Endodermal cell (in vitro differentiated cells): ENCODE results near the gene BARHL2. TPM values are rescaled to one million over a fixed set of nuclear protein-coding genes. Genes with fewer than 3 reads are reported as not detected.

Experiments used
- DNase-seq: peaks from one replicate; pipeline ENCODE4 v3.0.0-alpha.2; 2017
- H3K27ac ChIP-seq: 2 replicates; pipeline ENCODE4 v1.5.1; 2013; ENCODE audit warnings: mild to moderate bottlenecking, low read depth, low read length, moderate library complexity
- H3K27me3 ChIP-seq: 2 replicates; pipeline ENCODE4 v1.6.1; 2013; ENCODE audit warnings: mild to moderate bottlenecking, low read length, moderate library complexity; ENCODE audit not compliant: insufficient read depth, control insufficient read depth, poor library complexity, severe bottlenecking
- H3K36me3 ChIP-seq: 2 replicates; pipeline ENCODE4 v1.7.0; 2013; ENCODE audit warnings: mild to moderate bottlenecking, low read length, moderate library complexity; ENCODE audit not compliant: control insufficient read depth, insufficient read depth
- H3K4me1 ChIP-seq: one replicate; pipeline ENCODE4 v1.7.0; 2013; ENCODE audit warnings: low read length; ENCODE audit not compliant: control insufficient read depth, insufficient read depth
- H3K4me3 ChIP-seq: 2 replicates; pipeline ENCODE4 v1.5.1; 2013; ENCODE audit warnings: mild to moderate bottlenecking, low read length, moderate library complexity
- H3K9ac ChIP-seq: 2 replicates; pipeline ENCODE4 v1.6.1; 2013; ENCODE audit warnings: mild to moderate bottlenecking, low read length, moderate library complexity; ENCODE audit not compliant: poor library complexity, severe bottlenecking; ENCODE audit errors: extremely low read depth
- H3K9me3 ChIP-seq: 2 replicates; pipeline ENCODE4 v1.6.1; 2013; ENCODE audit warnings: mild to moderate bottlenecking, low read length, moderate library complexity; ENCODE audit not compliant: control insufficient read depth
- H3K27ac Mint-ChIP-seq: 2 replicates; pipeline ENCODE4 v1.8.0; 2020; ENCODE audit warnings: mixed read lengths
- H3K27me3 Mint-ChIP-seq: 2 replicates; pipeline ENCODE4 v1.8.0; 2021; ENCODE audit warnings: mild to moderate bottlenecking, mixed read lengths; ENCODE audit not compliant: insufficient read depth
- H3K36me3 Mint-ChIP-seq: 2 replicates; pipeline ENCODE4 v1.8.0; 2020; ENCODE audit warnings: low read depth, mixed read lengths
- H3K4me1 Mint-ChIP-seq: 2 replicates; pipeline ENCODE4 v1.8.0; 2020; ENCODE audit warnings: mixed read lengths
- H3K4me3 Mint-ChIP-seq: 2 replicates; pipeline ENCODE4 v1.8.0; 2020; ENCODE audit warnings: mild to moderate bottlenecking, moderate library complexity, mixed read lengths
- H3K9me3 Mint-ChIP-seq: 2 replicates; pipeline ENCODE4 v1.8.0; 2020; ENCODE audit warnings: mild to moderate bottlenecking, mixed read lengths
- WGBS, 2 experiments: methylation state at CpG; one replicate each; pipeline versions ENCODE4 v1.1.5 to v1.1.7; 2013; ENCODE audit warnings: missing lambda C conversion rate in 2 of 2, mixed read lengths in 1 of 2; ENCODE audit not compliant: insufficient coverage in 1 of 2, insufficient read length in 1 of 2; 5-methylcytosine and 5-hydroxymethylcytosine counted together
- total RNA-seq, 2 donors: library from RNA; stranded (reverse); fragmentation: NEBNext Ultra II Directional in 1 of 2; extraction: Animal tissue kit (Norgen Biotek cat#: 25700) in 1 of 2; gene quantifications; 2 replicates in 1 of 2; 3 replicates in 1 of 2; pipeline ENCODE4 v1.2.1, GENCODE V29; 2021
- TF ChIP-seq, protein P1 (sequence below): fragments of 200-600 bp; sonication (generic); conservative IDR thresholded peaks from 2 replicates; pipeline ENCODE4 v1.5.0; 2021; ENCODE audit warnings: antibody characterized with exemption, mild to moderate bottlenecking

The BARHL2 gene
- total RNA-seq, 2 donors from 2014 or later: not detected

- H3K9me3 Mint-ChIP-seq: peaks cover 2% of the 10 kb centered on the region
- peaks cover 99% of the 10 kb centered on the region for H3K27me3 ChIP-seq
- peak overlapping the region; percentile 78 for H3K4me3 ChIP-seq
- no peak overlapping the region for H3K9ac ChIP-seq
- 2% methylated on average over 32 to 55 of the region's 55 CpGs for whole genome bisulfite sequencing, 2 experiments
- H3K27ac ChIP-seq: no peak overlapping the region
- no peaks in the 10 kb centered on the region for H3K36me3 Mint-ChIP-seq
- peaks cover 5% of the 10 kb centered on the region for H3K4me1 ChIP-seq
- no peaks in the 10 kb centered on the region for H3K36me3 ChIP-seq
- H3K4me1 Mint-ChIP-seq: peaks cover 36% of the 10 kb centered on the region
- H3K9me3 ChIP-seq: no peaks in the 10 kb centered on the region
- peaks cover 98% of the 10 kb centered on the region for H3K27me3 Mint-ChIP-seq
- TF ChIP-seq, protein P1, sequence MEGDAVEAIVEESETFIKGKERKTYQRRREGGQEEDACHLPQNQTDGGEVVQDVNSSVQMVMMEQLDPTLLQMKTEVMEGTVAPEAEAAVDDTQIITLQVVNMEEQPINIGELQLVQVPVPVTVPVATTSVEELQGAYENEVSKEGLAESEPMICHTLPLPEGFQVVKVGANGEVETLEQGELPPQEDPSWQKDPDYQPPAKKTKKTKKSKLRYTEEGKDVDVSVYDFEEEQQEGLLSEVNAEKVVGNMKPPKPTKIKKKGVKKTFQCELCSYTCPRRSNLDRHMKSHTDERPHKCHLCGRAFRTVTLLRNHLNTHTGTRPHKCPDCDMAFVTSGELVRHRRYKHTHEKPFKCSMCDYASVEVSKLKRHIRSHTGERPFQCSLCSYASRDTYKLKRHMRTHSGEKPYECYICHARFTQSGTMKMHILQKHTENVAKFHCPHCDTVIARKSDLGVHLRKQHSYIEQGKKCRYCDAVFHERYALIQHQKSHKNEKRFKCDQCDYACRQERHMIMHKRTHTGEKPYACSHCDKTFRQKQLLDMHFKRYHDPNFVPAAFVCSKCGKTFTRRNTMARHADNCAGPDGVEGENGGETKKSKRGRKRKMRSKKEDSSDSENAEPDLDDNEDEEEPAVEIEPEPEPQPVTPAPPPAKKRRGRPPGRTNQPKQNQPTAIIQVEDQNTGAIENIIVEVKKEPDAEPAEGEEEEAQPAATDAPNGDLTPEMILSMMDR: no peak
- peak; percentile 81 for DNase-seq
- H3K27ac Mint-ChIP-seq: no peak overlapping the region
- H3K4me3 Mint-ChIP-seq: peak overlapping the region; percentile 54
Measured at GRCh38 chr1:90719330-90720144, 2.4 kb upstream of the BARHL2 start.

DNA sequence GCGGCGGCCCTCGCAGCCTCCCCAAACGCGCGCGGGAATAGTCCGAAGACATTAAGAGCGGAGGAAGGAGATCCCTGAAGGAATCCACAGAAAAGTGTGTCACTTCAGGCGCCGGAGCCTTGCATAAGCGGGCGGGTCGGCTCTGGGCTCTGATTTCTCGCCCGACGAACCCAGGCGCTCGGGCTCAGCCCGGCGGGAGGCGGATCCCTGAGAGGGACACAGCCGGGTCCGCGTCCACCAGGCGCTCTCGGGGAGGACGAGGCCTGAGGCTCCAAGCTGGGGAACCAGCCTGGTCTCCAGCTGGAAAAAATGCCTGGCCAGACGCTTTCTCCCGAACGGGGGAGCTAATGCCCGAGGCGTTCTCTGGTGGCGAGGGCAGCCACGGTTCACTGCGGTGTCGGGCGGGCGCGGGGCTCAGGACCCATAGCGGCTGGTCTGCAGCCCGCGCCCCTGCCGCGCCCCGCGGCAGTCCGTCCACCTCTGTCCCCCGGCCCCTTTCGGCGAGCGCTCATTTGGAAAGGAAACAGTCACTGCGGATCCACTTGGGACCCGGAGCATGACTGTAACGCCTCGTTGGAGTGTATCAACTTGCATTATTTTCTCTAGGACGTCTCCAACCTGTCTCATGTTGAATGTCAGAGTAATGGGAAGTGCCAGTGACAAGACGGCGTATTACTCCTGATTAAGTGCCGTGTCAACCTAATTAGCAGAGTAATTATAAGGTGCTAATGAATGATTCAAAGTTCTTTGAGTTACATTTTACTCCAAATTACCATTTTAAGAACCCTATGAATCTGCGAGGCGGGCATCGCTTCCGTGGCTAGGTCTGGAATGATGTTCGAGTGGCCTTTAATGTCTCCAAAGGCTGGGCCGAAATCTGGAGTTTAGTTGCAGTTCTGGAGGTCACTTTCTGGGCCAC lies 1.6 kb upstream of the BARHL2 start:
- Histone ChIP-seq H3K27me3 (peaks cover 99% of the 10 kb centered on the region), H3K27ac (no peak overlapping the region)

More for the DNA sequence above, 1.6 kb upstream of the BARHL2 start:
- H3K9me3 ChIP-seq: no peaks in the 10 kb centered on the region
- no peak overlapping the region for H3K27ac Mint-ChIP-seq
- H3K4me1 Mint-ChIP-seq: peaks cover 33% of the 10 kb centered on the region
- TF ChIP-seq, protein P1: no peak
- H3K9ac ChIP-seq: no peak overlapping the region
- WGBS, 2 experiments: 1% methylated on average over 33 to 66 of the region's 66 CpGs
- peaks cover 4% of the 10 kb centered on the region for H3K4me1 ChIP-seq
- H3K27me3 Mint-ChIP-seq: peaks cover 98% of the 10 kb centered on the region
- H3K9me3 Mint-ChIP-seq: peaks cover 2% of the 10 kb centered on the region
- H3K4me3 Mint-ChIP-seq: peak overlapping the region; percentile 54
- H3K4me3 ChIP-seq: peak overlapping the region; percentile 78
- H3K36me3 ChIP-seq: no peaks in the 10 kb centered on the region
- DNase-seq: peak; percentile 85
- no peaks in the 10 kb centered on the region for H3K36me3 Mint-ChIP-seq
